Measurements from ENCODE around the gene ENOX1.

- TF ChIP-seq, protein P1, sequence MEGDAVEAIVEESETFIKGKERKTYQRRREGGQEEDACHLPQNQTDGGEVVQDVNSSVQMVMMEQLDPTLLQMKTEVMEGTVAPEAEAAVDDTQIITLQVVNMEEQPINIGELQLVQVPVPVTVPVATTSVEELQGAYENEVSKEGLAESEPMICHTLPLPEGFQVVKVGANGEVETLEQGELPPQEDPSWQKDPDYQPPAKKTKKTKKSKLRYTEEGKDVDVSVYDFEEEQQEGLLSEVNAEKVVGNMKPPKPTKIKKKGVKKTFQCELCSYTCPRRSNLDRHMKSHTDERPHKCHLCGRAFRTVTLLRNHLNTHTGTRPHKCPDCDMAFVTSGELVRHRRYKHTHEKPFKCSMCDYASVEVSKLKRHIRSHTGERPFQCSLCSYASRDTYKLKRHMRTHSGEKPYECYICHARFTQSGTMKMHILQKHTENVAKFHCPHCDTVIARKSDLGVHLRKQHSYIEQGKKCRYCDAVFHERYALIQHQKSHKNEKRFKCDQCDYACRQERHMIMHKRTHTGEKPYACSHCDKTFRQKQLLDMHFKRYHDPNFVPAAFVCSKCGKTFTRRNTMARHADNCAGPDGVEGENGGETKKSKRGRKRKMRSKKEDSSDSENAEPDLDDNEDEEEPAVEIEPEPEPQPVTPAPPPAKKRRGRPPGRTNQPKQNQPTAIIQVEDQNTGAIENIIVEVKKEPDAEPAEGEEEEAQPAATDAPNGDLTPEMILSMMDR (IDR thresholded peaks at IDR 0.05): no peak
- TF ChIP-seq CEBPB (IDR thresholded peaks at IDR 0.05) (no peak), RFX5 (IDR thresholded peaks at IDR 0.05) (no peak)
These were observed 42.3 kb downstream of the ENOX1 start for GRCh38 chr13:43744261-43745031.
